ENCODE data around the gene GRK3. TPM values are rescaled to one million over a fixed set of nuclear protein-coding genes. Genes with fewer than 3 reads are reported as not detected.

The GRK3 gene
- total and polyA plus RNA-seq, 10 of the 15 experiments (the other 5 are each of a cell fraction or from before 2014, with no cell fraction given), result 3.1 to 35.1 (median 14.7) TPM

- intact Hi-C loops (cut with micrococcal nuclease; ENCODE audit: unreplicated experiment), result no loop called here
- Histone ChIP-seq H4K20me1 (ENCODE audit: control insufficient read depth, insufficient read depth) (no peaks in the 10 kb centered on the region), H3K4me3 (no peak overlapping the region), H3K27me3 (replicated peaks in 1 of 2; ENCODE audit: control insufficient read depth in 2 of 2, insufficient read depth in 2 of 2, low read length in 1 of 2) (no peaks in the 10 kb centered on the region), H3K4me1 (ENCODE audit: control insufficient read depth, insufficient read depth, low read length) (no peaks in the 10 kb centered on the region), H3K9ac (ENCODE audit: control insufficient read depth, insufficient read depth, low read length) (no peak overlapping the region), H3K27ac (ENCODE audit: control insufficient read depth, insufficient read depth) (no peak overlapping the region), H3K36me3 (ENCODE audit: control insufficient read depth in 2 of 2, insufficient read depth in 2 of 2, low read length in 1 of 2) (no peaks in the 10 kb centered on the region), H2AFZ (ENCODE audit: control insufficient read depth, low read depth, low read length) (no peak overlapping the region), H3K4me2 (ENCODE audit: control insufficient read depth, insufficient read depth) (no peak overlapping the region), H3K9me3 (replicated peaks; ENCODE audit: control insufficient read depth, insufficient read depth, low read length) (no peaks in the 10 kb centered on the region), H3K79me2 (ENCODE audit: control insufficient read depth, insufficient read depth, low read length) (no peaks in the 10 kb centered on the region)
- WGBS (ENCODE audit: insufficient coverage, insufficient replicate concordance, low lambda C conversion rate, missing lambda C conversion rate), result 81% methylated on average over 11 of the region's 11 CpGs
- BruUV-seq (replicated peaks), result no TSS peak
- DNase-seq (ENCODE audit: low read depth, low spot score) (no peak), ATAC-seq (no peak), FAIRE-seq (no peak)
- POLR2A ChIA-PET, result no interaction called here
- RAD21 ChIA-PET (ENCODE audit: unreplicated experiment), result no interaction called here
- in situ Hi-C loops (cut with MboI), result loop anchor here (5.0 kb wide), 1 partner anchor 52 kb away; no protein-coding TSS in a partner anchor
- CTCF ChIA-PET, result no interaction called here
- SMC1A ChIA-PET (ENCODE audit: uncharacterized antibody, unreplicated experiment), result no interaction called here
- TF ChIP-seq SPI1 (IDR thresholded peaks at IDR 0.05; ENCODE audit: borderline replicate concordance, insufficient read depth, low read depth, low read length) (no peak), REST (IDR thresholded peaks at IDR 0.05; ENCODE audit: low read depth, low read length) (no peak), SIN3A (IDR thresholded peaks at IDR 0.05; ENCODE audit: low read depth, low read length) (no peak), STAT3 (IDR thresholded peaks at IDR 0.05; ENCODE audit: low read depth, low read length) (no peak), HDAC2 (IDR thresholded peaks at IDR 0.05) (no peak), PBX3 (IDR thresholded peaks at IDR 0.05; ENCODE audit: insufficient replicate concordance, low read depth, low read length) (no peak)
- TF ChIP-seq, protein P1, sequence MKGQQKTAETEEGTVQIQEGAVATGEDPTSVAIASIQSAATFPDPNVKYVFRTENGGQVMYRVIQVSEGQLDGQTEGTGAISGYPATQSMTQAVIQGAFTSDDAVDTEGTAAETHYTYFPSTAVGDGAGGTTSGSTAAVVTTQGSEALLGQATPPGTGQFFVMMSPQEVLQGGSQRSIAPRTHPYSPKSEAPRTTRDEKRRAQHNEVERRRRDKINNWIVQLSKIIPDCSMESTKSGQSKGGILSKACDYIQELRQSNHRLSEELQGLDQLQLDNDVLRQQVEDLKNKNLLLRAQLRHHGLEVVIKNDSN (IDR thresholded peaks at IDR 0.05; ENCODE audit: borderline replicate concordance, extremely low read length, insufficient read depth, low read depth, low read length), result no peak
- TF ChIP-seq, protein P2, sequence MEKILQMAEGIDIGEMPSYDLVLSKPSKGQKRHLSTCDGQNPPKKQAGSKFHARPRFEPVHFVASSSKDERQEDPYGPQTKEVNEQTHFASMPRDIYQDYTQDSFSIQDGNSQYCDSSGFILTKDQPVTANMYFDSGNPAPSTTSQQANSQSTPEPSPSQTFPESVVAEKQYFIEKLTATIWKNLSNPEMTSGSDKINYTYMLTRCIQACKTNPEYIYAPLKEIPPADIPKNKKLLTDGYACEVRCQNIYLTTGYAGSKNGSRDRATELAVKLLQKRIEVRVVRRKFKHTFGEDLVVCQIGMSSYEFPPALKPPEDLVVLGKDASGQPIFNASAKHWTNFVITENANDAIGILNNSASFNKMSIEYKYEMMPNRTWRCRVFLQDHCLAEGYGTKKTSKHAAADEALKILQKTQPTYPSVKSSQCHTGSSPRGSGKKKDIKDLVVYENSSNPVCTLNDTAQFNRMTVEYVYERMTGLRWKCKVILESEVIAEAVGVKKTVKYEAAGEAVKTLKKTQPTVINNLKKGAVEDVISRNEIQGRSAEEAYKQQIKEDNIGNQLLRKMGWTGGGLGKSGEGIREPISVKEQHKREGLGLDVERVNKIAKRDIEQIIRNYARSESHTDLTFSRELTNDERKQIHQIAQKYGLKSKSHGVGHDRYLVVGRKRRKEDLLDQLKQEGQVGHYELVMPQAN (conservative IDR thresholded peaks at IDR 0.05), result no peak
- TF ChIP-seq, protein P3, sequence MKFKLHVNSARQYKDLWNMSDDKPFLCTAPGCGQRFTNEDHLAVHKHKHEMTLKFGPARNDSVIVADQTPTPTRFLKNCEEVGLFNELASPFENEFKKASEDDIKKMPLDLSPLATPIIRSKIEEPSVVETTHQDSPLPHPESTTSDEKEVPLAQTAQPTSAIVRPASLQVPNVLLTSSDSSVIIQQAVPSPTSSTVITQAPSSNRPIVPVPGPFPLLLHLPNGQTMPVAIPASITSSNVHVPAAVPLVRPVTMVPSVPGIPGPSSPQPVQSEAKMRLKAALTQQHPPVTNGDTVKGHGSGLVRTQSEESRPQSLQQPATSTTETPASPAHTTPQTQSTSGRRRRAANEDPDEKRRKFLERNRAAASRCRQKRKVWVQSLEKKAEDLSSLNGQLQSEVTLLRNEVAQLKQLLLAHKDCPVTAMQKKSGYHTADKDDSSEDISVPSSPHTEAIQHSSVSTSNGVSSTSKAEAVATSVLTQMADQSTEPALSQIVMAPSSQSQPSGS (IDR thresholded peaks at IDR 0.05; ENCODE audit: low read length), result no peak
These were observed 175.3 kb downstream of the GRK3 start for GRCh38 chr22:25739659-25740344.

Data from GM12878 (cell line).